Neuron (in vitro differentiated cells): ENCODE results near the gene MRRF.

Source experiments
- H2AFZ ChIP-seq: one replicate; pipeline ENCODE4 v1.6.1; 2013; ENCODE audit warnings: low read depth, mild to moderate bottlenecking, inconsistent platforms, low read length, moderate library complexity
- H3K27me3 ChIP-seq: one replicate; pipeline ENCODE4 v1.6.1; 2013; ENCODE audit warnings: low read length; ENCODE audit not compliant: insufficient read depth
- H3K36me3 ChIP-seq: one replicate; pipeline ENCODE4 v1.6.1; 2013; ENCODE audit warnings: low read length; ENCODE audit not compliant: insufficient read depth
- H3K4me1 ChIP-seq: one replicate; pipeline ENCODE4 v1.6.1; 2013; ENCODE audit warnings: low read length; ENCODE audit not compliant: insufficient read depth
- H3K4me3 ChIP-seq: 2 replicates; pipeline ENCODE4 v1.5.1; 2013; ENCODE audit warnings: mild to moderate bottlenecking, low read length, moderate library complexity
- H3K9me3 ChIP-seq: one replicate; pipeline ENCODE4 v1.6.1; 2013; ENCODE audit warnings: low read length

Gene MRRF

GRCh38 chr9:122268041-122268814 lies 3.5 kb downstream of the MRRF start:
- H3K4me1 ChIP-seq, result peaks cover 16% of the 10 kb centered on the region
- H3K4me3 ChIP-seq, result no peak overlapping the region
- H3K9me3 ChIP-seq, result peaks cover 4% of the 10 kb centered on the region
- H3K36me3 ChIP-seq, result peaks cover 16% of the 10 kb centered on the region
- H3K27me3 ChIP-seq, result no peaks in the 10 kb centered on the region
- H2AFZ ChIP-seq, result no peak overlapping the region

GRCh38 chr9:122274055-122274454 lies 9.4 kb downstream of the MRRF start:
- Histone ChIP-seq H3K9me3 (peaks cover 9% of the 10 kb centered on the region), H3K36me3 (peaks cover 26% of the 10 kb centered on the region), H3K4me1 (no peaks in the 10 kb centered on the region)

GRCh38 chr9:122276096-122276495 lies 11.4 kb downstream of the MRRF start:
- H3K9me3 ChIP-seq, result peaks cover 9% of the 10 kb centered on the region
- H3K4me3 ChIP-seq, result no peak overlapping the region
- H3K4me1 ChIP-seq, result no peaks in the 10 kb centered on the region
- H3K36me3 ChIP-seq, result peaks cover 30% of the 10 kb centered on the region
- no peak overlapping the region for H2AFZ ChIP-seq
- no peaks in the 10 kb centered on the region for H3K27me3 ChIP-seq

More at GRCh38 chr9:122274055-122274454, 9.4 kb downstream of the MRRF start:
- Histone ChIP-seq H2AFZ (no peak overlapping the region), H3K27me3 (no peaks in the 10 kb centered on the region), H3K4me3 (no peak overlapping the region)

- H3K4me3 ChIP-seq, result no peak overlapping the region
- no peak overlapping the region for H2AFZ ChIP-seq
- H3K27me3 ChIP-seq, result no peaks in the 10 kb centered on the region
- peaks cover 9% of the 10 kb centered on the region for H3K9me3 ChIP-seq
- peaks cover 27% of the 10 kb centered on the region for H3K36me3 ChIP-seq
- H3K4me1 ChIP-seq, result no peaks in the 10 kb centered on the region
These were observed 12.7 kb downstream of the MRRF start for GRCh38 chr9:122277285-122277897.

GRCh38 chr9:122281368-122281767 lies 16.7 kb downstream of the MRRF start:
- Histone ChIP-seq H3K4me1 (no peaks in the 10 kb centered on the region), H3K4me3 (no peak overlapping the region), H3K9me3 (peaks cover 3% of the 10 kb centered on the region), H3K36me3 (peaks cover 32% of the 10 kb centered on the region), H2AFZ (no peak overlapping the region), H3K27me3 (no peaks in the 10 kb centered on the region)

GRCh38 chr9:122286764-122287163 lies 22.1 kb downstream of the MRRF start:
- no peaks in the 10 kb centered on the region for H3K27me3 ChIP-seq
- H2AFZ ChIP-seq, result no peak overlapping the region
- no peaks in the 10 kb centered on the region for H3K9me3 ChIP-seq
- H3K4me3 ChIP-seq, result no peak overlapping the region
- H3K4me1 ChIP-seq, result no peaks in the 10 kb centered on the region
- H3K36me3 ChIP-seq, result peaks cover 56% of the 10 kb centered on the region

GRCh38 chr9:122287214-122287720 lies 22.6 kb downstream of the MRRF start:
- Histone ChIP-seq H2AFZ (no peak overlapping the region), H3K4me3 (no peak overlapping the region), H3K4me1 (no peaks in the 10 kb centered on the region), H3K36me3 (peaks cover 56% of the 10 kb centered on the region), H3K9me3 (no peaks in the 10 kb centered on the region), H3K27me3 (no peaks in the 10 kb centered on the region)

GRCh38 chr9:122291458-122291857 lies 26.8 kb downstream of the MRRF start:
- H2AFZ ChIP-seq, result no peak overlapping the region
- H3K9me3 ChIP-seq, result no peaks in the 10 kb centered on the region
- no peak overlapping the region for H3K4me3 ChIP-seq
- peaks cover 57% of the 10 kb centered on the region for H3K36me3 ChIP-seq
- no peaks in the 10 kb centered on the region for H3K27me3 ChIP-seq
- no peaks in the 10 kb centered on the region for H3K4me1 ChIP-seq

GRCh38 chr9:122294531-122294930 lies 29.8 kb downstream of the MRRF start:
- peaks cover 37% of the 10 kb centered on the region for H3K36me3 ChIP-seq

GRCh38 chr9:122297512-122297911 lies 32.8 kb downstream of the MRRF start:
- H2AFZ ChIP-seq, result no peak overlapping the region
- H3K4me1 ChIP-seq, result no peaks in the 10 kb centered on the region
- no peak overlapping the region for H3K4me3 ChIP-seq
- H3K27me3 ChIP-seq, result no peaks in the 10 kb centered on the region
- no peaks in the 10 kb centered on the region for H3K9me3 ChIP-seq
- H3K36me3 ChIP-seq, result peaks cover 21% of the 10 kb centered on the region

More at GRCh38 chr9:122294531-122294930, 29.8 kb downstream of the MRRF start:
- Histone ChIP-seq H3K9me3 (no peaks in the 10 kb centered on the region), H3K27me3 (no peaks in the 10 kb centered on the region), H2AFZ (no peak overlapping the region), H3K4me3 (no peak overlapping the region), H3K4me1 (no peaks in the 10 kb centered on the region)

- peaks cover 3% of the 10 kb centered on the region for H3K4me1 ChIP-seq
- H3K36me3 ChIP-seq, result peaks cover 9% of the 10 kb centered on the region
- H3K4me3 ChIP-seq, result no peak overlapping the region
These were observed 37.8 kb downstream of the MRRF start for GRCh38 chr9:122302237-122303093.

GRCh38 chr9:122307061-122307460 lies 42.4 kb downstream of the MRRF start:
- H3K36me3 ChIP-seq, result peaks cover 12% of the 10 kb centered on the region
- H3K4me1 ChIP-seq, result peaks cover 3% of the 10 kb centered on the region
- H3K4me3 ChIP-seq, result no peak overlapping the region
- no peaks in the 10 kb centered on the region for H3K27me3 ChIP-seq
- H2AFZ ChIP-seq, result no peak overlapping the region
- no peaks in the 10 kb centered on the region for H3K9me3 ChIP-seq

More at GRCh38 chr9:122302237-122303093, 37.8 kb downstream of the MRRF start:
- Histone ChIP-seq H3K9me3 (no peaks in the 10 kb centered on the region), H3K27me3 (no peaks in the 10 kb centered on the region), H2AFZ (no peak overlapping the region)

GRCh38 chr9:122307925-122308324 lies 43.2 kb downstream of the MRRF start:
- peaks cover 3% of the 10 kb centered on the region for H3K4me1 ChIP-seq
- H2AFZ ChIP-seq, result no peak overlapping the region
- no peaks in the 10 kb centered on the region for H3K9me3 ChIP-seq
- H3K36me3 ChIP-seq, result peaks cover 15% of the 10 kb centered on the region
- no peaks in the 10 kb centered on the region for H3K27me3 ChIP-seq
- H3K4me3 ChIP-seq, result no peak overlapping the region
